Uterus (tissue), 4 donors: ENCODE results near the gene ZNF487. TPM values are rescaled to one million over a fixed set of nuclear protein-coding genes. Genes with fewer than 3 reads are reported as not detected.
"Not testable (repeated sequence)": the region's sequence is repeated elsewhere in the genome, so short reads cannot be mapped to it uniquely, and the experiment has no call there.

Source experiments
- DNase-seq, 2 donors: peaks; one replicate each; pipeline ENCODE4 v3.0.0-alpha.2; 2019 to 2020
- H3K27ac ChIP-seq, 2 donors: fragments of 200-600 bp; sonication (generic); 1 replicate in 1 of 2; 2 replicates in 1 of 2; pipeline ENCODE4 v1.5.1; 2016 to 2018
- H3K27me3 ChIP-seq, 2 donors: fragments of 200-600 bp; sonication (generic); one replicate each; pipeline ENCODE4 v1.5.1; 2018 to 2019; ENCODE audit warnings: control low read depth in 1 of 2
- H3K36me3 ChIP-seq, 2 donors: fragments of 200-600 bp; sonication (generic); one replicate each; pipeline ENCODE4 v1.5.1; 2019; ENCODE audit warnings: control low read depth in 1 of 2
- H3K4me1 ChIP-seq, 2 donors: fragments of 200-600 bp; sonication (generic); one replicate each; pipeline ENCODE4 v1.5.1; 2018 to 2019; ENCODE audit warnings: control low read depth in 1 of 2
- H3K4me3 ChIP-seq, 2 donors: fragments of 200-600 bp; sonication (generic); 1 replicate in 1 of 2; 2 replicates in 1 of 2; pipeline ENCODE4 v1.5.1; 2018 to 2019; ENCODE audit warnings: mild to moderate bottlenecking in 1 of 2
- H3K9me3 ChIP-seq, 2 donors: fragments of 200-600 bp; sonication (generic); one replicate each; pipeline ENCODE4 v1.5.1; 2019; ENCODE audit warnings: control low read depth in 1 of 2
- POLR2A ChIP-seq, 2 donors: fragments of 450-650 bp; IDR thresholded peaks; one replicate each; pipeline ENCODE4 v1.6.1; 2016; ENCODE audit warnings: antibody characterized with exemption in 2 of 2, mild to moderate bottlenecking in 1 of 2, moderate library complexity in 1 of 2
- intact Hi-C: fragments of 100-400 bp; cut with DNase I; formaldehyde crosslinking; loops from one replicate; pipeline ENCODE4 v1.15.1; 2023; ENCODE audit warnings: low total_unique reads
- total RNA-seq, 4 donors: library from RNA; depleted of rRNA in 3 of 4; stranded (reverse); fragments of >200 nt in 3 of 4; gene quantifications; one replicate each; pipeline versions ENCODE4 v1.1.0 to v1.2.4, GENCODE V29; 2014 to 2023
- TF ChIP-seq, protein P1 (sequence below), 4 experiments: fragments of 200-600 bp in 2 of 4; fragments of 450-650 bp in 2 of 4; sonication (generic) in 2 of 4; IDR thresholded peaks; one replicate each; pipeline ENCODE4 v1.5.1; 2016 to 2019; ENCODE audit warnings: antibody characterized with exemption in 4 of 4, mild to moderate bottlenecking in 2 of 4, moderate library complexity in 1 of 4
- donor health status: DM: yes; HTN: yes; CAD: no.

Gene ZNF487
- total RNA-seq, 4 donors from 2014 or later, result 15.0 to 22.8 (median 17.8) TPM

DNA sequence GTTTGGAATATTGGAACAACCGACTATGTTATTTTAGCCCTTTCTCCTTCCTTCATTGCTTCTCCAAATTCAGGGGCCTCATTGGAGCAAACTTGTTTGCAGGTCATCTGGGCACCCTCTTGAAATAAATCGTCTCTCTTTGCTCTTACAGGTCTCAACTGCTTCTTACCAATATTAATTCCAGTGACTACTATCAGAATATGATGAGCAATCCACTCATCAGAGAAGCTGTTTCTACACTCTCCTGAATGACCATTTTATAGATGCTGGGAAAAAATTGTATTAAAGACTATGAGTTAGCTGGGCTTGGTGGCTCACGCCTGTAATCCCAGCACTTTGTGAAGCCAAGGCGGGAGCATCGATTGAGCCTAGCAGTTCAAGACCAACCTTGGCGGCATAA, 15.4 kb upstream of the ZNF487 start:
- no peaks in the 10 kb centered on the region for H3K27me3 ChIP-seq
- no peak for TF ChIP-seq POLR2A (IDR thresholded peaks at IDR 0.05)
- TF ChIP-seq, protein P1, sequence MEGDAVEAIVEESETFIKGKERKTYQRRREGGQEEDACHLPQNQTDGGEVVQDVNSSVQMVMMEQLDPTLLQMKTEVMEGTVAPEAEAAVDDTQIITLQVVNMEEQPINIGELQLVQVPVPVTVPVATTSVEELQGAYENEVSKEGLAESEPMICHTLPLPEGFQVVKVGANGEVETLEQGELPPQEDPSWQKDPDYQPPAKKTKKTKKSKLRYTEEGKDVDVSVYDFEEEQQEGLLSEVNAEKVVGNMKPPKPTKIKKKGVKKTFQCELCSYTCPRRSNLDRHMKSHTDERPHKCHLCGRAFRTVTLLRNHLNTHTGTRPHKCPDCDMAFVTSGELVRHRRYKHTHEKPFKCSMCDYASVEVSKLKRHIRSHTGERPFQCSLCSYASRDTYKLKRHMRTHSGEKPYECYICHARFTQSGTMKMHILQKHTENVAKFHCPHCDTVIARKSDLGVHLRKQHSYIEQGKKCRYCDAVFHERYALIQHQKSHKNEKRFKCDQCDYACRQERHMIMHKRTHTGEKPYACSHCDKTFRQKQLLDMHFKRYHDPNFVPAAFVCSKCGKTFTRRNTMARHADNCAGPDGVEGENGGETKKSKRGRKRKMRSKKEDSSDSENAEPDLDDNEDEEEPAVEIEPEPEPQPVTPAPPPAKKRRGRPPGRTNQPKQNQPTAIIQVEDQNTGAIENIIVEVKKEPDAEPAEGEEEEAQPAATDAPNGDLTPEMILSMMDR (IDR thresholded peaks at IDR 0.05), result no peak
- no peak for DNase-seq
- H3K9me3 ChIP-seq, result no peaks in the 10 kb centered on the region
- H3K4me3 ChIP-seq, result no peak overlapping the region
- no peaks in the 10 kb centered on the region for H3K36me3 ChIP-seq
- peak overlapping the region; percentile 95 to 98 for H3K27ac ChIP-seq
- no peaks in the 10 kb centered on the region for H3K4me1 ChIP-seq
- intact Hi-C loops, result no loop called here

DNA sequence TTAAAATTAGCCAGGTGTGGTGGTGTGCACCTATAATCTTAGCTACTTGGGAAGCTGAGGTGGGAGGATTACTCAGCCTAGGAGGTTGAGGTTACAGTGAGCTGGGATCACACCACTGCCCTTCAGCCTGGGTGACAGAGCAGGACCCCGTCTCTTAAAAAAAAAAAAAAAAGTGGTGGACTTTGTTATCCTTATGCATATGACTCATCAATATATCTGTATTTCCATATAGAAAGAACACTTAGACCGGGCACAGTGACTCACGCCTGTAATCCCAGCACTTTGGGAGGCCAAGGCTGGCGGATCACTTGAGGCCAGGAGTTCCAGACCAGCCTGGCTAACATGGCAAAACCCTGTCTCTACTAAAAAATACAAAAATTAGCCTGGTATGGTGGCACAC, 15.0 kb upstream of the ZNF487 start:
- H3K27me3 ChIP-seq, H3K36me3 ChIP-seq, H3K4me3 ChIP-seq, H3K4me1 ChIP-seq, DNase-seq, intact Hi-C loops, H3K9me3 ChIP-seq: not testable (repeated sequence)
- peak overlapping the region; percentile 95 to 98 for H3K27ac ChIP-seq

DNA sequence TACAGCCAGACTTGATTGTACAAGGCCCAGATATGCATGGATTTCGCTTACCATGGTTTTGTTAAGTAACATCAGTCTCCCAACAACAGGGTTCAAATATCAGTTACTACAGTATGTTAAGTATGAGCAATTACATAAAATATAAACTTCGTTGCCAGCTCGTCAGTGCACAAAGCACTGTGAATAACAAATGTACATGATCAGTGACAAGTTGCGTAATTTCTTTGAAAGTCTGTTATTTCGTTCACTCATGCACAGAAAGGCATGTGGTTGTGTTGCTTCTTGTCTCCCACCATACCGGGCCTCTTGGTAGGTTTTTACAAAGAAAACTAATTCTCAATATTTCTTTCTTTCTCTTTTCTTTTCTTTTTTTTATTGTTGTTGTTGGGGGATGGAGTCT, 12.5 kb upstream of the ZNF487 start:
- no peak overlapping the region for H3K27ac ChIP-seq
- intact Hi-C loops, result no loop called here

DNA sequence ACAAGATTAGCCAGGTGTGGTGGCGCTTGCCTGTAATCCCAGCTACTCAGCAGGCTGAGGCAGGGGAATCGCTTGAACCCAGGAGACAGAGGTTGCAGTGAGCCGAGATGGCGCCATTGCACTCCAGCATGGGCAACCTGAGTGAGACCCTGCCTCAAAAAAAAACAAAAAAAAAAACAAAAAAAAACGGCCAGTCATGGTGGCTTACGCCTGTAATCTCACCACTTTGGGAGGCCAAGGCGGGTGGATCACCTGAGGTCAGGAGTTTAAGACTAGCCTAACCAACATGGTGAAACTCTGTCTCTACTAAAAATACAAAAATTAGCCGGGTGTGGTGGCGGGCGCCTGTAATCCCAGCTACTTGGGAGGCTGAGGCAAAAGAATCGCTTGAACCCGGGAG, 10.4 kb upstream of the ZNF487 start:
- H3K9me3 ChIP-seq, H3K4me1 ChIP-seq, intact Hi-C loops, DNase-seq, H3K27me3 ChIP-seq, H3K4me3 ChIP-seq, H3K36me3 ChIP-seq, H3K27ac ChIP-seq: not testable (repeated sequence)

More for the DNA sequence above, 12.5 kb upstream of the ZNF487 start:
- Histone ChIP-seq H3K36me3 (no peaks in the 10 kb centered on the region), H3K4me3 (no peak overlapping the region), H3K9me3 (no peaks in the 10 kb centered on the region), H3K27me3 (no peaks in the 10 kb centered on the region), H3K4me1 (no peaks in the 10 kb centered on the region)
- TF ChIP-seq, protein P1 (IDR thresholded peaks at IDR 0.05), result no peak
- no peak for TF ChIP-seq POLR2A (IDR thresholded peaks at IDR 0.05)
- no peak for DNase-seq

DNA sequence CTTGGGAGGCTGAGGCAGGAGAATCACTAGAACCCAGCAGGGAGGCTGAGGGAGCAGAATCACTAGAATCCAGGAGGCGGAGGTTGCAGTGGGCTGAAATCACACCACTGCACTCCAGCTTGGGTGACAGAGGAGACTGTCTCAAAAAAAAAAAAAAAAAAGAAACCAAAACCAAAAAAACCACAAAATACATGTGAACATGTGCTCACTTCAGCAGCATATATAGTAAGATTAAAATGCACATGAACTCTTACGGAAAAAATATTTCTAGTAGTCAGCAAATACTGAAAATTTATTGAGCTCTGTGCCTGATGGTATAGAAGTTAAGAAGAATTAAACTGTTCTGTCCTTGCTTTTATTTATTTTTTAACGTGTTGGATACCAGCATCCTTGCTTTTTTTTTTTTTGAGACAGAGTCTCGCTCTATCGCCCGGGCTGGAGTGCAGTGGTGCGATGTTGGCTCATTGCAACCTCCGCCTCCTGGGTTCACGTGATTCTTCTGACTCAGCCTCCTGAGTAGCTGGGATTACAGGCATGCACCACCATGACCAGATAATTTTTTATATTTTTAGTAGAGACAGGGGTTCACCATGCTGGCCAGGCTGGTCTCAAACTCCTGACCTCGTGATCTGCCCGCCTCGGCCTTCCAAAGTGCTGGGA, 9.6 kb upstream of the ZNF487 start:
- no peak for DNase-seq
- no peak overlapping the region for H3K4me3 ChIP-seq
- H3K4me1 ChIP-seq, result no peaks in the 10 kb centered on the region
- no peaks in the 10 kb centered on the region for H3K27me3 ChIP-seq
- no peak overlapping the region for H3K27ac ChIP-seq
- no peak for TF ChIP-seq POLR2A (IDR thresholded peaks at IDR 0.05)
- TF ChIP-seq, protein P1 (IDR thresholded peaks at IDR 0.05), result no peak
- no peaks in the 10 kb centered on the region for H3K36me3 ChIP-seq
- no peaks in the 10 kb centered on the region for H3K9me3 ChIP-seq
- intact Hi-C loops, result no loop called here

DNA sequence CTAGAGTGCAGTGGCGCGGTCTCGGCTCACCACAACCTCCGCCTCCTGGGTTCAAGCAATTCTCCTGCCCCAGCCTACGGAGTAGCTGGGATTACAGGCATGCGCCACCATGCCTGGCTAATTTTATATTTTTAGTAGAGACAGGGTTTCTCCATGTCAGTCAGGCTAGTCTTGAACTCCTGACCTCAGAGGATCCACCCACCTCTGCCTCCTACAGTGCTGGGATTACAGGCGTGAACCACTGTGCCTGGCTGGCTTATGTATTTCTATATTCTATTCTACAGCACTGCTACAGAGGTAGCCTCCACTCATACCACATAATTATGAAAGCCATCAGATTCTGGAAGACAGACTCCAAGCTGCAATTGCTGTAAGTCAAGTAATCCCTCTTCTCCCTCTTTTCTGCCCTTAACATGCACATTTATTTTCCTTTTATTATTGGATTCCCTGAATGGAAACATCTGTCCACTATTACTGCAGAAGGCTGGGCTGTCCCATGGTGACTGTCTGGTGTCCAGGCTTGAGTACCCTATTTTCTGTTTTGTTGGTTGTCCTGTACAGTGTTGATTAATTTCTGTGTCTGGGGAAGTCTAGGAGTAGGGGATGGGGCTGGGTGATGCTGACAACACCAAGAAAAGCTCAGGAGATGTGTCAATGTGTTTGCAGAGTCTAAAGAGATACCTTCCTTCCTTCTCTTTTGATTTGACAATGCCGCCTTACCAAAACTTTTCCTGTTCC, 5.8 kb upstream of the ZNF487 start:
- H3K36me3 ChIP-seq, result no peaks in the 10 kb centered on the region
- TF ChIP-seq, protein P1 (IDR thresholded peaks at IDR 0.05), result no peak
- intact Hi-C loops, result no loop called here
- H3K4me3 ChIP-seq, result no peak overlapping the region
- H3K27ac ChIP-seq, result no peak overlapping the region
- no peaks in the 10 kb centered on the region for H3K9me3 ChIP-seq
- H3K4me1 ChIP-seq, result no peaks in the 10 kb centered on the region
- no peaks in the 10 kb centered on the region for H3K27me3 ChIP-seq
- DNase-seq, result no peak
